H1 (cell line): ENCODE data around the gene TP53. TPM values are rescaled to one million over a fixed set of nuclear protein-coding genes. Genes with fewer than 3 reads are reported as not detected.

Experiments
- BACH1 ChIP-seq: IDR thresholded peaks from 2 replicates; pipeline ENCODE4 v1.6.1; 2012; ENCODE audit warnings: low read length, improper control_type of control experiment
- CEBPB ChIP-seq: IDR thresholded peaks from 2 replicates; pipeline ENCODE4 v1.6.1; 2012; ENCODE audit warnings: low read depth, low read length
- CREB1 ChIP-seq: IDR thresholded peaks from 2 replicates; pipeline ENCODE4 v1.6.1; 2012; ENCODE audit warnings: inconsistent platforms
- FOSL1 ChIP-seq: IDR thresholded peaks from 2 replicates; pipeline ENCODE4 v1.6.1; 2011; ENCODE audit warnings: mild to moderate bottlenecking, low read depth, low read length, moderate library complexity; ENCODE audit not compliant: insufficient read depth
- SP1 ChIP-seq: IDR thresholded peaks from 2 replicates; pipeline ENCODE4 v1.6.1; 2011; ENCODE audit warnings: low read depth, low read length
- polyA plus RNA-seq, 7 experiments: library from polyadenylated mRNA; depleted of rRNA in 3 of 7; stranded (reverse) in 5 of 7; unstranded in 2 of 7; fragments of >200 nt in 5 of 7; fragments of 200-250 nt in 2 of 7; gene quantifications; 1 replicate in 5 of 7; 2 replicates in 1 of 7; 4 replicates in 1 of 7; pipeline versions ENCODE4 v1.2.1 to v1.2.3, GENCODE V29; 2011 to 2013; ENCODE audit warnings: missing spikeins in 2 of 7, mixed read lengths in 2 of 7
- total RNA-seq: library from RNA; stranded (reverse); fragmentation: NEBNext Ultra II Directional; extraction: Animal tissue kit (Norgen Biotek cat#: 25700); gene quantifications from 2 replicates; pipeline ENCODE4 v1.2.1, GENCODE V29; 2021

Gene TP53
- total and polyA plus RNA-seq, 2 of the 8 experiments (the other 6 are each of a cell fraction or from before 2014, with no cell fraction given), result 143 to 198 TPM

DNA sequence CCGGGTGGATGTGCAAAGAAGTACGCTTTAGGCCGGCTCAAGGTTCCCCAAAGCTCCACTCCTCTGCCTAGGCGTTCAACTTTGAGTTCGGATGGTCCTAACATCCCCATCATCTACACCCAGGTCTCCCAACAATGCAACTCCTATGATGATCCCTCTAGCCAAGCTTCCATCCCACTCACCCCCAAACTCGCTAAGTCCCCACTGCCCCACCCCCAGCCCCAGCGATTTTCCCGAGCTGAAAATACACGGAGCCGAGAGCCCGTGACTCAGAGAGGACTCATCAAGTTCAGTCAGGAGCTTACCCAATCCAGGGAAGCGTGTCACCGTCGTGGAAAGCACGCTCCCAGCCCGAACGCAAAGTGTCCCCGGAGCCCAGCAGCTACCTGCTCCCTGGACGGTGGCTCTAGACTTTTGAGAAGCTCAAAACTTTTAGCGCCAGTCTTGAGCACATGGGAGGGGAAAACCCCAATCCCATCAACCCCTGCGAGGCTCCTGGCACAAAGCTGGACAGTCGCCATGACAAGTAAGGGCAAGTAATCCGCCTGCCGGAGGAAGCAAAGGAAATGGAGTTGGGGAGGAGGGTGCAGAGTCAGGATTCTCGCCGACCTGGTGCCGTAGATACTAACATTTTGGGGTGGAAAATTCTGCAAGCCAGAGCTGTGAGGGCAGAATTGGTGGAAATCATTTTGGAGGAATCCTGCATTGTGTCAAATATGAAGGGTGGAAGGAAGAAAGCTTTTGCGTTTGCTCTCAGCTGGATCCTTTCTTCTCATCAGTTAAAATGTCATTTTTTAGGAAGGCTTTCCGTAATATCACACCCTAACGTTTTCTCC, at the start of gene TP53 (continued):
- 0 out of 2 replicates have a peak, but pooled peaks have one; percentile 49 for TF ChIP-seq CREB1
- no peak for TF ChIP-seq BACH1
- TF ChIP-seq SP1, result peak; percentile 85
- no peak for TF ChIP-seq CEBPB
- no peak for TF ChIP-seq FOSL1
